ENCODE measurements around the gene DCAF5. TPM values are rescaled to one million over a fixed set of nuclear protein-coding genes. Genes with fewer than 3 reads are reported as not detected.

The DCAF5 gene
- polyA plus RNA-seq, 3 donors, result 22.2 to 55.1 (median 30.6) TPM

- H3K36me3 Mint-ChIP-seq, result peaks cover 9 to 10% of the 10 kb centered on the region in 2 donors
- Histone ChIP-seq H3K9ac (ENCODE audit: insufficient read depth, low read length, poor library complexity, severe bottlenecking) (peak overlapping the region; percentile 91), H4K20me1 (ENCODE audit: insufficient read depth, low read length) (peaks cover 27% of the 10 kb centered on the region), H3K4me2 (replicated peaks; ENCODE audit: extremely low read depth, low read length, poor library complexity, severe bottlenecking) (peak overlapping the region; percentile 96), H3K27me3 (ENCODE audit: control insufficient read depth in 2 of 2, insufficient read depth in 2 of 2, low read length in 2 of 2) (peaks cover 7 to 36% of the 10 kb centered on the region in 2 donors), H3K36me3 (replicated peaks in 1 of 2; ENCODE audit: control insufficient read depth in 1 of 2, insufficient read depth in 2 of 2, low read length in 2 of 2) (peaks cover 6 to 11% of the 10 kb centered on the region in 2 donors), H3K27ac (ENCODE audit: low read depth in 1 of 2, low read length in 2 of 2) (peak overlapping the region; percentile 9 to 89), H3K4me3 (replicated peaks in 1 of 3; ENCODE audit: low read depth in 2 of 3, low read length in 3 of 3) (peak overlapping the region; percentile 72 to 98 (median 94)), H3K4me1 (ENCODE audit: control insufficient read depth in 1 of 2, insufficient read depth in 2 of 2, low read length in 2 of 2) (peaks cover 14 to 24% of the 10 kb centered on the region in 2 donors), H3K79me2 (ENCODE audit: insufficient read depth, low read length) (peaks cover 45% of the 10 kb centered on the region), H2AFZ (ENCODE audit: insufficient read depth, low read depth, low read length, poor library complexity, severe bottlenecking) (peak overlapping the region; percentile 98), H3K9me3 (replicated peaks in 1 of 2; ENCODE audit: control insufficient read depth in 1 of 2, insufficient read depth in 1 of 2, low read length in 2 of 2) (no peaks in the 10 kb centered on the region)
- peaks cover 27% of the 10 kb centered on the region for H3K4me1 Mint-ChIP-seq
- no peaks in the 10 kb centered on the region for H3K9me3 Mint-ChIP-seq
- H3K4me3 Mint-ChIP-seq, result peak overlapping the region; percentile 84 to 98
- WGBS (ENCODE audit: insufficient coverage), result under 1% methylated on average over 56 of the region's 72 CpGs
- DNase-seq, result peak; percentile 82 to 85 (median 84)
- H3K27ac Mint-ChIP-seq, result peak overlapping the region; percentile 1 to 83 (median 67)
- H3K27me3 Mint-ChIP-seq (ENCODE audit: low read depth in 3 of 3), result peaks cover 4 to 31% (median 29%) of the 10 kb centered on the region in 3 donors
- TF ChIP-seq CTCF (IDR thresholded peaks at IDR 0.05), result no peak
- intact Hi-C loops (cut with micrococcal nuclease), result no loop called here
These were observed 393 bp upstream of the DCAF5 start for GRCh38 chr14:69153152-69153872.

GRCh38 chr14:69152181-69152901, 578 bp downstream of the DCAF5 start:
- Mint-ChIP-seq H3K27me3 (ENCODE audit: low read depth in 3 of 3) (peaks cover 0 to 26% (median 23%) of the 10 kb centered on the region in 3 donors), H3K27ac (peak overlapping the region; percentile 88 to 94 (median 93)), H3K9me3 (no peaks in the 10 kb centered on the region), H3K4me3 (peak overlapping the region; percentile 84 to 94), H3K36me3 (peaks cover 13 to 18% of the 10 kb centered on the region in 2 donors), H3K4me1 (peaks cover 27% of the 10 kb centered on the region)
- WGBS (ENCODE audit: insufficient coverage), result under 1% methylated on average over 29 of the region's 38 CpGs
- Histone ChIP-seq H3K9me3 (replicated peaks in 1 of 2; ENCODE audit: control insufficient read depth in 1 of 2, insufficient read depth in 1 of 2, low read length in 2 of 2) (no peaks in the 10 kb centered on the region), H2AFZ (ENCODE audit: insufficient read depth, low read depth, low read length, poor library complexity, severe bottlenecking) (peak overlapping the region; percentile 98), H3K27me3 (ENCODE audit: control insufficient read depth in 2 of 2, insufficient read depth in 2 of 2, low read length in 2 of 2) (peaks cover 7 to 33% of the 10 kb centered on the region in 2 donors), H3K4me2 (replicated peaks; ENCODE audit: extremely low read depth, low read length, poor library complexity, severe bottlenecking) (peak overlapping the region; percentile 96), H4K20me1 (ENCODE audit: insufficient read depth, low read length) (peaks cover 37% of the 10 kb centered on the region), H3K27ac (ENCODE audit: low read depth in 1 of 2, low read length in 2 of 2) (peak overlapping the region; percentile 86 to 89), H3K9ac (ENCODE audit: insufficient read depth, low read length, poor library complexity, severe bottlenecking) (peak overlapping the region; percentile 91), H3K4me1 (ENCODE audit: control insufficient read depth in 1 of 2, insufficient read depth in 2 of 2, low read length in 2 of 2) (peaks cover 14 to 24% of the 10 kb centered on the region in 2 donors), H3K79me2 (ENCODE audit: insufficient read depth, low read length) (peaks cover 55% of the 10 kb centered on the region), H3K36me3 (replicated peaks in 1 of 2; ENCODE audit: control insufficient read depth in 1 of 2, insufficient read depth in 2 of 2, low read length in 2 of 2) (peaks cover 8 to 18% of the 10 kb centered on the region in 2 donors), H3K4me3 (replicated peaks in 1 of 3; ENCODE audit: low read depth in 2 of 3, low read length in 3 of 3) (peak overlapping the region; percentile 72 to 98 (median 94))
- DNase-seq, result peak in 1 of 3 donors; percentile 5
- intact Hi-C loops (cut with micrococcal nuclease), result no loop called here
- TF ChIP-seq CTCF (IDR thresholded peaks at IDR 0.05), result no peak

Data from CD14-positive monocyte (primary cell).